Mucosa of gallbladder (tissue), 1 donor: ENCODE data around the gene PDPK1. TPM values are rescaled to one million over a fixed set of nuclear protein-coding genes. Genes with fewer than 3 reads are reported as not detected.
"Not testable (repeated sequence)": the region's sequence is repeated elsewhere in the genome, so short reads cannot be mapped to it uniquely, and the experiment has no call there.

Experiments used
- DNase-seq: peaks from one replicate; pipeline ENCODE4 v3.0.0-alpha.2; 2020; ENCODE audit warnings: low spot score
- total RNA-seq: library from RNA; stranded (reverse); gene quantifications from one replicate; pipeline ENCODE4 v1.2.1, GENCODE V29; 2021
- donor health status: DM: no; HTN: no; CAD: no.

PDPK1 gene
- total RNA-seq, 1 donor from 2014 or later, result 72.0 TPM

GRCh38 chr16:2587891-2588565 lies 50.2 kb downstream of the PDPK1 start:
- no peak for DNase-seq

- DNase-seq, result no peak
Measured at GRCh38 chr16:2591476-2592240, 53.8 kb downstream of the PDPK1 start.

GRCh38 chr16:2592786-2593185 lies 55.0 kb downstream of the PDPK1 start:
- DNase-seq, result no peak

GRCh38 chr16:2595393-2596205 lies 57.8 kb downstream of the PDPK1 start:
- DNase-seq, result no peak

- DNase-seq, result no peak
Measured at GRCh38 chr16:2596747-2597559, 59.1 kb downstream of the PDPK1 start.

- DNase-seq, result no peak
Measured at GRCh38 chr16:2597560-2597902, 59.7 kb downstream of the PDPK1 start.

- no peak for DNase-seq
Measured at GRCh38 chr16:2598133-2598641, 60.4 kb downstream of the PDPK1 start.

- no peak for DNase-seq
Measured at GRCh38 chr16:2598723-2599122, 60.9 kb downstream of the PDPK1 start.

GRCh38 chr16:2599165-2599564 lies 61.3 kb downstream of the PDPK1 start:
- not testable (repeated sequence) for DNase-seq

GRCh38 chr16:2599785-2600184 lies 62.0 kb downstream of the PDPK1 start:
- not testable (repeated sequence) for DNase-seq

GRCh38 chr16:2601301-2602025 lies 63.6 kb downstream of the PDPK1 start:
- DNase-seq, result not testable (repeated sequence)

- not testable (repeated sequence) for DNase-seq
Measured at GRCh38 chr16:2602175-2602574, 64.4 kb downstream of the PDPK1 start.

GRCh38 chr16:2603165-2604015 lies 65.6 kb downstream of the PDPK1 start:
- DNase-seq, result peak; percentile 96

- DNase-seq, result not testable (repeated sequence)
Measured at GRCh38 chr16:2604016-2604369, 66.2 kb downstream of the PDPK1 start.

- DNase-seq, result not testable (repeated sequence)
Measured at GRCh38 chr16:2606820-2607219, 69.0 kb downstream of the PDPK1 start.

- not testable (repeated sequence) for DNase-seq
Measured at GRCh38 chr16:2609345-2609744, 71.5 kb downstream of the PDPK1 start.

- DNase-seq, result no peak
Measured at GRCh38 chr16:2609827-2610470, 72.1 kb downstream of the PDPK1 start.

GRCh38 chr16:2610781-2611498 lies 73.1 kb downstream of the PDPK1 start:
- no peak for DNase-seq

- DNase-seq, result no peak
Measured at GRCh38 chr16:2611499-2611862, 73.7 kb downstream of the PDPK1 start.
